K562 (cell line): ENCODE results near the gene JMY. TPM values are rescaled to one million over a fixed set of nuclear protein-coding genes. Genes with fewer than 3 reads are reported as not detected.

Experiments used
- ATF6 ChIP-seq: sonication (generic); formaldehyde crosslinking; IDR thresholded peaks from 2 replicates; pipeline ENCODE4 v1.4.0; 2020; ENCODE audit warnings: mild to moderate bottlenecking, missing genetic modification reagents
- CAMTA2 ChIP-seq: fragments of 250-450 bp; sonication (Bioruptor Pico); conservative IDR thresholded peaks from 2 replicates; pipeline ENCODE4 v1.5.1; 2022
- DIDO1 ChIP-seq: fragments of 450-650 bp; IDR thresholded peaks from 2 replicates; pipeline ENCODE4 v1.6.1; 2016; ENCODE audit warnings: low read depth, missing biosample characterization, missing genetic modification characterization
- FOXA1 ChIP-seq: fragments of 450-650 bp; IDR thresholded peaks from 2 replicates; pipeline ENCODE4 v1.6.1; 2016; ENCODE audit warnings: mild to moderate bottlenecking, borderline replicate concordance
- FOXA3 ChIP-seq, 2 experiments: fragments of 450-650 bp in 1 of 2; sonication (generic) in 1 of 2; formaldehyde crosslinking; IDR thresholded peaks in 1 of 2; conservative IDR thresholded peaks in 1 of 2; 2 replicates each; pipeline versions ENCODE4 v1.4.0 to v1.8.0; 2020 to 2022; ENCODE audit warnings: mild to moderate bottlenecking in 2 of 2, missing genetic modification reagents in 1 of 2
- FOXJ3 ChIP-seq: sonication (generic); formaldehyde crosslinking; IDR thresholded peaks from 2 replicates; pipeline ENCODE4 v1.4.0; 2020; ENCODE audit warnings: mild to moderate bottlenecking, missing genetic modification reagents
- HOMEZ ChIP-seq: fragments of 250-450 bp; sonication (Bioruptor Pico); IDR thresholded peaks from 2 replicates; pipeline ENCODE4 v1.4.0; 2020; ENCODE audit warnings: mild to moderate bottlenecking, moderate library complexity
- LARP7 ChIP-seq: fragments of 450-650 bp; IDR thresholded peaks from 2 replicates; pipeline ENCODE4 v1.6.1; 2016
- MEF2D ChIP-seq: conservative IDR thresholded peaks from 2 replicates; pipeline ENCODE4 v1.6.1; 2016; ENCODE audit warnings: low read depth, missing genetic modification characterization, missing compliant biosample characterization
- MYBL2 ChIP-seq, 2 experiments: fragments of 450-650 bp in 1 of 2; sonication (generic) in 1 of 2; formaldehyde crosslinking in 1 of 2; IDR thresholded peaks; 2 replicates each; pipeline versions ENCODE4 v1.6.1 to v1.8.1; 2017 to 2022; ENCODE audit warnings: borderline replicate concordance in 1 of 2, inconsistent platforms in 1 of 2, low read depth in 1 of 2, mild to moderate bottlenecking in 1 of 2, missing genetic modification reagents in 1 of 2, moderate library complexity in 1 of 2
- NCOA1 ChIP-seq: fragments of 450-650 bp; IDR thresholded peaks from 2 replicates; pipeline ENCODE4 v1.6.1; 2016; ENCODE audit warnings: low read depth
- NFXL1 ChIP-seq: fragments of 450-650 bp; formaldehyde crosslinking; IDR thresholded peaks from 2 replicates; pipeline ENCODE4 v1.4.0; 2021; ENCODE audit warnings: mild to moderate bottlenecking
- NONO ChIP-seq, 2 experiments: fragments of 200-400 bp in 1 of 2; fragments of 450-650 bp in 1 of 2; formaldehyde crosslinking in 1 of 2; IDR thresholded peaks; 2 replicates each; pipeline ENCODE4 v1.6.1; 2017; ENCODE audit warnings: low read depth in 2 of 2, mild to moderate bottlenecking in 2 of 2, moderate library complexity in 2 of 2, low read length in 1 of 2
- POLR2H ChIP-seq: IDR thresholded peaks from 2 replicates; pipeline ENCODE4 v1.6.1; 2016; ENCODE audit warnings: missing genetic modification characterization, low read depth, mild to moderate bottlenecking, control low read depth, missing compliant biosample characterization, moderate library complexity
- SMARCA4 ChIP-seq: fragments of 450-650 bp; IDR thresholded peaks from 2 replicates; pipeline ENCODE4 v1.6.1; 2016
- SRSF1 ChIP-seq: fragments of 200-400 bp; formaldehyde crosslinking; IDR thresholded peaks from 2 replicates; pipeline ENCODE4 v1.6.1; 2017; ENCODE audit warnings: mild to moderate bottlenecking, low read depth, low read length, moderate library complexity
- TGIF2 ChIP-seq: sonication (generic); formaldehyde crosslinking; IDR thresholded peaks from 2 replicates; pipeline ENCODE4 v1.8.1; 2022; ENCODE audit warnings: mild to moderate bottlenecking, missing genetic modification reagents, moderate library complexity
- ZNF384 ChIP-seq: IDR thresholded peaks from 2 replicates; pipeline ENCODE4 v1.6.1; 2012; ENCODE audit warnings: low read depth, low read length, improper control_type of control experiment
- polyA plus RNA-seq, 8 experiments: library from polyadenylated mRNA; depleted of rRNA in 4 of 8; stranded (reverse) in 5 of 8; unstranded in 3 of 8; fragments of >200 nt; fragmentation: Nextera tagmentation in 2 of 8; fragmentation: Illumina TruSeq in 1 of 8; extraction: Ambion mirVana in 2 of 8; extraction: Trizol in 1 of 8; gene quantifications; 2 replicates each; pipeline versions ENCODE4 v1.2.1 to v1.2.3, GENCODE V29; 2011 to 2014; ENCODE audit warnings: inconsistent platforms in 1 of 8, missing spikeins in 1 of 8
- total RNA-seq, 7 experiments: library from RNA; depleted of rRNA in 6 of 7; stranded (reverse); fragments of >200 nt in 6 of 7; fragmentation: Illumina TruSeq in 2 of 7; extraction: Trizol in 2 of 7; gene quantifications; 2 replicates each; pipeline versions ENCODE4 v1.2.1 to v1.2.3, GENCODE V29; 2011 to 2021; ENCODE audit warnings: low replicate concordance in 1 of 7

The JMY gene
- total and polyA plus RNA-seq, 9 of the 15 experiments (the other 6 are each of a cell fraction or from before 2014, with no cell fraction given) = 1.1 to 5.5 (median 3.7) TPM

DNA sequence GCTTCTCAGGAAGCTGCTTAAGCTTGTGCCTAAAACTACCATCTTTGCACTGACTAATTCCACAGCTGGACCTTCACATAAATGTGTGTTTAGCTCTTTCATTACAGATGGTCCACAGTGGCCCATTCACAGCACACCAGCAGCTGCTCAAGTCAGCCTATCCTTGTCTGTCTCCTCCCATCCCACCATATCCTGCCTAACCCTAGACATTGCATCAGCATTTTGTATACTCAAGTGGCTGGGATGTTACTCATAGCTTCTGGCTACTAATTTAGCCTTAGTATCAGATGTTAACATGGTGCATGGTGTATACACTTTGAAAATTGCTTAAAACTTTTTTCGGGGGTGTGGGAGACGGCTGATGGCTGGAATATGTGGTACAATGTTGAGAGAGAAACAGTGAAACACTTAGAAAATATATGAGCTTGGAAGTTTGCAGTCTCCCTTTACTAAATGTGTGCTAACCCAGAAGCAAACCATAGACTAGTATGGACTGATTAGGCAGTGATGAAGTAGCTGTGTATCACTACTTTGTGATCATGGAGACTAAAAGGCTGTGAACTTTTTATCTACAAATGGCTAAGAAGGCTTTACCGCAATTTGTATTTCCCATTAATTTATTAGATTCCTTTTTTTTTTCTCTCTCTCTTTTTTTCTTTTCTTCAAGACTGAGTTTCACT, 83.1 kb downstream of the JMY start (continued):
- no peak for TF ChIP-seq HOMEZ (CRISPR knock-in tag)
- TF ChIP-seq TGIF2 (CRISPR knock-in tag) = no peak
- no peak for TF ChIP-seq ZNF384
- TF ChIP-seq MYBL2 (IDR thresholded peaks at IDR 0.05; ENCODE audit: low read depth) = no peak
- TF ChIP-seq MYBL2 (CRISPR knock-in tag; IDR thresholded peaks at IDR 0.05; ENCODE audit: borderline replicate concordance) = no peak
- no peak for TF ChIP-seq FOXJ3 (CRISPR knock-in tag)
- no peak for TF ChIP-seq NFXL1 (CRISPR knock-in tag)
- TF ChIP-seq POLR2H (tag) = peak; percentile 47; the same call in 1 of the 2 replicates
- TF ChIP-seq SMARCA4 = no peak; the same call in 1 of the 2 replicates
- TF ChIP-seq MEF2D (tag) = no peak
- TF ChIP-seq NCOA1 = no peak
- no peak for TF ChIP-seq NONO (IDR thresholded peaks at IDR 0.05; ENCODE audit: low read depth in 2 of 2, low read length in 1 of 2)
- no peak for TF ChIP-seq FOXA1
- no peak for TF ChIP-seq SRSF1
- TF ChIP-seq DIDO1 (tag) = no peak
- TF ChIP-seq FOXA3 (CRISPR knock-in tag; conservative IDR thresholded peaks at IDR 0.05 in 1 of 2, IDR thresholded peaks at IDR 0.05 in 1 of 2) = no peak
- no peak for TF ChIP-seq ATF6 (CRISPR knock-in tag)
- no peak for TF ChIP-seq CAMTA2 (CRISPR knock-in tag)
- TF ChIP-seq LARP7 = no peak
